Hepatocyte (in vitro differentiated cells): ENCODE results near the gene ERC2. TPM values are rescaled to one million over a fixed set of nuclear protein-coding genes. Genes with fewer than 3 reads are reported as not detected.

ENCODE experiments used
- DNase-seq: peaks from one replicate; pipeline ENCODE4 v3.0.0-alpha.2; 2016; ENCODE audit warnings: low spot score
- H2AFZ ChIP-seq: fragments of 200-600 bp; sonication (generic); 2 replicates; pipeline ENCODE4 v1.6.0; 2016; ENCODE audit warnings: antibody characterized with exemption, mild to moderate bottlenecking
- H3K27ac ChIP-seq: fragments of 200-600 bp; sonication (generic); 2 replicates; pipeline ENCODE4 v1.5.1; 2016; ENCODE audit warnings: mild to moderate bottlenecking
- H3K27me3 ChIP-seq: fragments of 200-600 bp; sonication (generic); 2 replicates; pipeline ENCODE4 v1.6.1; 2016
- H3K36me3 ChIP-seq: fragments of 200-600 bp; sonication (generic); replicated peaks from 2 replicates; pipeline ENCODE4 v1.5.1; 2016; ENCODE audit warnings: low read depth; ENCODE audit not compliant: insufficient read depth
- H3K4me1 ChIP-seq: fragments of 200-600 bp; sonication (generic); 2 replicates; pipeline ENCODE4 v1.5.1; 2016; ENCODE audit warnings: mild to moderate bottlenecking, moderate library complexity; ENCODE audit not compliant: insufficient read depth
- H3K4me2 ChIP-seq: fragments of 200-600 bp; sonication (generic); 2 replicates; pipeline ENCODE4 v1.6.0; 2016
- H3K4me3 ChIP-seq: fragments of 200-600 bp; sonication (generic); 2 replicates; pipeline ENCODE4 v1.5.1; 2016; ENCODE audit warnings: mild to moderate bottlenecking
- H3K79me2 ChIP-seq: fragments of 200-600 bp; sonication (generic); 2 replicates; pipeline ENCODE4 v1.6.0; 2017; ENCODE audit warnings: mild to moderate bottlenecking
- H3K9me2 ChIP-seq: fragments of 200-600 bp; sonication (generic); replicated peaks from 2 replicates; pipeline ENCODE4 v1.6.0; 2017; ENCODE audit warnings: mild to moderate bottlenecking; ENCODE audit not compliant: insufficient read depth
- H3K9me3 ChIP-seq: fragments of 200-600 bp; sonication (generic); 2 replicates; pipeline ENCODE4 v1.5.1; 2016; ENCODE audit warnings: low read depth, mild to moderate bottlenecking
- H4K20me1 ChIP-seq: fragments of 200-600 bp; sonication (generic); 2 replicates; pipeline ENCODE4 v1.6.0; 2016; ENCODE audit warnings: mild to moderate bottlenecking; ENCODE audit not compliant: insufficient read depth, poor library complexity, severe bottlenecking
- EZH2 ChIP-seq: fragments of 200-600 bp; sonication (generic); IDR thresholded peaks from 2 replicates; pipeline ENCODE4 v1.6.1; 2016; ENCODE audit warnings: antibody characterized with exemption, mild to moderate bottlenecking, borderline replicate concordance
- EZH2phosphoT487 ChIP-seq: fragments of 200-600 bp; sonication (generic); IDR thresholded peaks from one replicate; pipeline ENCODE4 v1.6.1; 2018; ENCODE audit warnings: antibody characterized with exemption, mild to moderate bottlenecking, low read depth, moderate library complexity; ENCODE audit not compliant: unreplicated experiment, severe bottlenecking
- WGBS: methylation state at CpG from one replicate; pipeline ENCODE4 v1.1.6; 2016; ENCODE audit warnings: low lambda C conversion rate; ENCODE audit errors: missing lambda C conversion rate; 5-methylcytosine and 5-hydroxymethylcytosine counted together
- polyA plus RNA-seq: library from polyadenylated mRNA; unstranded; fragments of >200 nt; fragmentation: Nextera tagmentation; extraction: Ambion mirVana; gene quantifications from 2 replicates; pipeline ENCODE4 v1.2.1, GENCODE V29; 2016
- total RNA-seq: library from RNA; depleted of rRNA; stranded (reverse); fragments of >200 nt; gene quantifications from 2 replicates; pipeline ENCODE4 v1.2.3, GENCODE V29; 2014
- TF ChIP-seq, protein P1 (sequence below): fragments of 200-600 bp; sonication (generic); IDR thresholded peaks from 2 replicates; pipeline ENCODE4 v1.5.1; 2016; ENCODE audit warnings: antibody characterized with exemption, mild to moderate bottlenecking; ENCODE audit not compliant: poor library complexity

ERC2 gene
- total and polyA plus RNA-seq, 2 experiments from 2014 or later = 1.2 to 5.3 TPM

DNA sequence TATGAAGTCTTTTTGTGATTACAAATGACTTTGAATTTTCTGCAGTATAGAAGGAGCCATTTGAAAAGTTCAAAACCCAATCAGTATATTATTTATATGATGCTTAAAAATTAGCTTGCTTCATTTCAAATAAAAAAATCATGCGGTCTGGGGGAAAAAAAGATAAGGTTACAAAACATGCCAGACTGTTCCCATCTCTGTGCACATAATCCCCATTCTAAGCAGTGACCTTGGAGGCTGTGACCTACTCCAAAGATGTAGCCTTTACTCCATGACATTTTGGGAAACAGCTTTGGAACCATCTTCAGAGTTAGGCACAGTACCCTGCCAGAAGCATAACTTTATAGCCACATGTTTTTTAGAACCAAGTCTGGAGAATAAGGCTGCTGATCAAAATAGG lies 533.5 kb downstream of the ERC2 start:
- Histone ChIP-seq H3K4me1 (no peaks in the 10 kb centered on the region), H3K9me3 (no peaks in the 10 kb centered on the region), H3K9me2 (no peaks in the 10 kb centered on the region), H4K20me1 (no peaks in the 10 kb centered on the region), H3K4me3 (no peak overlapping the region), H3K4me2 (no peak overlapping the region), H3K79me2 (no peaks in the 10 kb centered on the region), H3K27me3 (no peaks in the 10 kb centered on the region), H3K36me3 (no peaks in the 10 kb centered on the region), H3K27ac (no peak overlapping the region), H2AFZ (no peak overlapping the region)
- DNase-seq = no peak
- 86% methylated on average over 1 of the region's 1 CpG for WGBS
- TF ChIP-seq, protein P1, sequence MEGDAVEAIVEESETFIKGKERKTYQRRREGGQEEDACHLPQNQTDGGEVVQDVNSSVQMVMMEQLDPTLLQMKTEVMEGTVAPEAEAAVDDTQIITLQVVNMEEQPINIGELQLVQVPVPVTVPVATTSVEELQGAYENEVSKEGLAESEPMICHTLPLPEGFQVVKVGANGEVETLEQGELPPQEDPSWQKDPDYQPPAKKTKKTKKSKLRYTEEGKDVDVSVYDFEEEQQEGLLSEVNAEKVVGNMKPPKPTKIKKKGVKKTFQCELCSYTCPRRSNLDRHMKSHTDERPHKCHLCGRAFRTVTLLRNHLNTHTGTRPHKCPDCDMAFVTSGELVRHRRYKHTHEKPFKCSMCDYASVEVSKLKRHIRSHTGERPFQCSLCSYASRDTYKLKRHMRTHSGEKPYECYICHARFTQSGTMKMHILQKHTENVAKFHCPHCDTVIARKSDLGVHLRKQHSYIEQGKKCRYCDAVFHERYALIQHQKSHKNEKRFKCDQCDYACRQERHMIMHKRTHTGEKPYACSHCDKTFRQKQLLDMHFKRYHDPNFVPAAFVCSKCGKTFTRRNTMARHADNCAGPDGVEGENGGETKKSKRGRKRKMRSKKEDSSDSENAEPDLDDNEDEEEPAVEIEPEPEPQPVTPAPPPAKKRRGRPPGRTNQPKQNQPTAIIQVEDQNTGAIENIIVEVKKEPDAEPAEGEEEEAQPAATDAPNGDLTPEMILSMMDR = no peak
- TF ChIP-seq EZH2phosphoT487 (no peak), EZH2 (no peak)

DNA sequence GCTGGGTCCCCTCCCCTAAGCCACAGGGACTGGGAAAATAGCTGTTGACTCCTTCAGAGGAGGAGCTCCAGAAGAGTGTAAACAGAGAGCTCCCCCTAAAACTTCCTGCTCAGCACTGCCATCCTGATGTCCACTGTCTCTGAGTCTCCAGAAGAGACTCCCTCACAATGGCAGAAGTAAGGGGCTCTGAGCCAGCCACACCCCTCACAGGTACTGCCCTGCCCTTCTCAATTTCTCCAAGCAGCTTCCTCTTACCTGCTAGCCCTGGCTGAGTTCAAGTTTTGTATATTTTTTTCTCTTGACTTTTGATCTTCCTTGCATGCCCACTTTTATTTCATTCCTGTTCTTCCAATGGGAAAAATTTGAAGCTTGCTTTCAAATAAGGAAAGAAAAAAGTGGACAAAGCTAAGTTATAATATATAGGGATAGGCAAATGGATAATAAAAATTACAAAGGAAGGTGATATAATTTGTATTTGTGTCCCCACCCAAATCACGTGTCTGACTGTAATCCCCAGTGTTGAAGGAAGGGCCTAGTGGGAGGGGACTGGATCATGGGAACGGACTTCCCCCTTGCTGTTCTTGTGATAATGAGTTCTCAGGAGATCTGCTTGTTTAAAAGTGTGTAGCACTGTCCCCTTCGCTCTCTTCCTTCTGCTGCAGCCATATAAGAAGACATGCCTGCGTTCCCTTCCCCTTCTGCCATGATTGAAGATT lies 539.0 kb downstream of the ERC2 start:
- no peaks in the 10 kb centered on the region for H3K36me3 ChIP-seq
- no peaks in the 10 kb centered on the region for H3K79me2 ChIP-seq
- TF ChIP-seq EZH2 = no peak
- no peak for TF ChIP-seq EZH2phosphoT487
- TF ChIP-seq, protein P1 = no peak
- DNase-seq = no peak
- no peaks in the 10 kb centered on the region for H3K27me3 ChIP-seq
- no peaks in the 10 kb centered on the region for H4K20me1 ChIP-seq
- no peak overlapping the region for H2AFZ ChIP-seq
- H3K4me2 ChIP-seq = no peak overlapping the region
- no peaks in the 10 kb centered on the region for H3K9me3 ChIP-seq
- 91% methylated on average over 4 of the region's 4 CpGs for WGBS
- no peak overlapping the region for H3K4me3 ChIP-seq
- H3K27ac ChIP-seq = no peak overlapping the region
- H3K9me2 ChIP-seq = no peaks in the 10 kb centered on the region
- H3K4me1 ChIP-seq = no peaks in the 10 kb centered on the region

DNA sequence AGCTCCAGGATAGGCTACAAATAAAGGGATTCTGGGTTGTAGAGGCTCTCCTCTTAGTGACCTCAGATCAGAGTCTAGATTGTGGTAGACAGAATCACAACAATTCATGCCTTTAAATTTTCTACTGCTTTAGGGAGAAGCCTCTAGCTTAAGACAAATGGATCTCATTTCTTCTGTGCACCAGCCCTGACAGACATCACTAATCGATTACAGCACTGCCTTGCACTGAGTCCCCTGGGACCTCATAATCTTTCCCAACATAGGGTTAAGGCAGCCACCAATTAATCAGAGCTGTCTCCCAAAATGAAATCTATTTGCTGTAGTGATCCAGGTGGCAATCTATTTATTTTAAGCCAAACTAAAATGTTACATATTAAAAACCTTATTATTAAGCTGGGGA lies 544.6 kb downstream of the ERC2 start:
- Histone ChIP-seq H3K27me3 (no peaks in the 10 kb centered on the region), H4K20me1 (no peaks in the 10 kb centered on the region), H3K27ac (no peak overlapping the region), H3K36me3 (no peaks in the 10 kb centered on the region), H3K4me3 (no peak overlapping the region), H3K4me2 (no peak overlapping the region), H2AFZ (no peak overlapping the region), H3K9me3 (no peaks in the 10 kb centered on the region), H3K79me2 (no peaks in the 10 kb centered on the region), H3K4me1 (no peaks in the 10 kb centered on the region), H3K9me2 (no peaks in the 10 kb centered on the region)
- TF ChIP-seq EZH2phosphoT487 = no peak
- TF ChIP-seq, protein P1 = no peak
- TF ChIP-seq EZH2 = no peak
- WGBS = 97% methylated on average over 1 of the region's 1 CpG
- DNase-seq = no peak
